HEK293 (cell line): ENCODE data around the gene SPDYE3.

Experiments used
- YY1 ChIP-seq: fragments of 450-650 bp; formaldehyde crosslinking; IDR thresholded peaks from 2 replicates; pipeline ENCODE4 v1.5.1; 2018; ENCODE audit warnings: missing biosample characterization, missing genetic modification characterization
- ZNF184 ChIP-seq: fragments of 450-650 bp; IDR thresholded peaks from 2 replicates; pipeline ENCODE4 v1.5.1; 2018; ENCODE audit warnings: missing biosample characterization, mild to moderate bottlenecking, missing genetic modification characterization
- TF ChIP-seq, protein P1 (sequence below): fragments of 450-650 bp; formaldehyde crosslinking; IDR thresholded peaks from 2 replicates; pipeline ENCODE4 v1.5.1; 2016; ENCODE audit warnings: missing biosample characterization, missing genetic modification characterization
- TF ChIP-seq, protein P2 (sequence below): fragments of 450-650 bp; formaldehyde crosslinking; IDR thresholded peaks from 2 replicates; pipeline ENCODE4 v1.5.1; 2016; ENCODE audit warnings: missing biosample characterization, missing genetic modification characterization
- TF ChIP-seq, protein P3 (sequence below): fragments of 450-650 bp; formaldehyde crosslinking; IDR thresholded peaks from 2 replicates; pipeline ENCODE4 v1.5.1; 2016; ENCODE audit warnings: missing biosample characterization, missing genetic modification characterization

DNA sequence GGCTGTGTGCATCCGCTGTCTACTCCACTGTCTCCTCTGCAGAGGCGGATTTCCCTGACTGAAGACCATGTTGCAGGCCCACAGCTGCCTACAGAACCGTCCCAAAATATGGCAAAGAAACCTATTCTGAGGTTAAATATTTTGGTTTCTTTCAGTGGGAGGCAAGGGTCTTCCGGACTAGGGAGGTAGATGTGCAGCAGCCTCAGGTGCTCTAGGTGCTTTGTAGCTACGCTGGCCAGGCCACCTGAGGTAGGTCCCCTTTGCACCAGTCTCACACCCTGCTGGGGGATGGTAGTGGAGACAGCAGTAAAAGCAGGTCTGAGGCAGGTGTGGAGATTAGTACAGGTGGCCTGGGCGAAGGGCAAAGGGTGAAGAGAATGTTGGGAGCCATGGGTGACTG is 42.3 kb downstream of the SPDYE3 start:
- TF ChIP-seq YY1 (tag by site-specific recombination) (no peak), ZNF184 (tag by site-specific recombination) (no peak)
- TF ChIP-seq, protein P1, sequence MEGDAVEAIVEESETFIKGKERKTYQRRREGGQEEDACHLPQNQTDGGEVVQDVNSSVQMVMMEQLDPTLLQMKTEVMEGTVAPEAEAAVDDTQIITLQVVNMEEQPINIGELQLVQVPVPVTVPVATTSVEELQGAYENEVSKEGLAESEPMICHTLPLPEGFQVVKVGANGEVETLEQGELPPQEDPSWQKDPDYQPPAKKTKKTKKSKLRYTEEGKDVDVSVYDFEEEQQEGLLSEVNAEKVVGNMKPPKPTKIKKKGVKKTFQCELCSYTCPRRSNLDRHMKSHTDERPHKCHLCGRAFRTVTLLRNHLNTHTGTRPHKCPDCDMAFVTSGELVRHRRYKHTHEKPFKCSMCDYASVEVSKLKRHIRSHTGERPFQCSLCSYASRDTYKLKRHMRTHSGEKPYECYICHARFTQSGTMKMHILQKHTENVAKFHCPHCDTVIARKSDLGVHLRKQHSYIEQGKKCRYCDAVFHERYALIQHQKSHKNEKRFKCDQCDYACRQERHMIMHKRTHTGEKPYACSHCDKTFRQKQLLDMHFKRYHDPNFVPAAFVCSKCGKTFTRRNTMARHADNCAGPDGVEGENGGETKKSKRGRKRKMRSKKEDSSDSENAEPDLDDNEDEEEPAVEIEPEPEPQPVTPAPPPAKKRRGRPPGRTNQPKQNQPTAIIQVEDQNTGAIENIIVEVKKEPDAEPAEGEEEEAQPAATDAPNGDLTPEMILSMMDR (tag by site-specific recombination) = no peak
- TF ChIP-seq, protein P2, sequence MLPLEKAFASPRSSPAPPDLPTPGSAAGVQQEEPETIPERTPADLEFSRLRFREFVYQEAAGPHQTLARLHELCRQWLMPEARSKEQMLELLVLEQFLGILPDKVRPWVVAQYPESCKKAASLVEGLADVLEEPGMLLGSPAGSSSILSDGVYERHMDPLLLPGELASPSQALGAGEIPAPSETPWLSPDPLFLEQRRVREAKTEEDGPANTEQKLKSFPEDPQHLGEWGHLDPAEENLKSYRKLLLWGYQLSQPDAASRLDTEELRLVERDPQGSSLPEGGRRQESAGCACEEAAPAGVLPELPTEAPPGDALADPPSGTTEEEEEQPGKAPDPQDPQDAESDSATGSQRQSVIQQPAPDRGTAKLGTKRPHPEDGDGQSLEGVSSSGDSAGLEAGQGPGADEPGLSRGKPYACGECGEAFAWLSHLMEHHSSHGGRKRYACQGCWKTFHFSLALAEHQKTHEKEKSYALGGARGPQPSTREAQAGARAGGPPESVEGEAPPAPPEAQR = no peak
- TF ChIP-seq, protein P3, sequence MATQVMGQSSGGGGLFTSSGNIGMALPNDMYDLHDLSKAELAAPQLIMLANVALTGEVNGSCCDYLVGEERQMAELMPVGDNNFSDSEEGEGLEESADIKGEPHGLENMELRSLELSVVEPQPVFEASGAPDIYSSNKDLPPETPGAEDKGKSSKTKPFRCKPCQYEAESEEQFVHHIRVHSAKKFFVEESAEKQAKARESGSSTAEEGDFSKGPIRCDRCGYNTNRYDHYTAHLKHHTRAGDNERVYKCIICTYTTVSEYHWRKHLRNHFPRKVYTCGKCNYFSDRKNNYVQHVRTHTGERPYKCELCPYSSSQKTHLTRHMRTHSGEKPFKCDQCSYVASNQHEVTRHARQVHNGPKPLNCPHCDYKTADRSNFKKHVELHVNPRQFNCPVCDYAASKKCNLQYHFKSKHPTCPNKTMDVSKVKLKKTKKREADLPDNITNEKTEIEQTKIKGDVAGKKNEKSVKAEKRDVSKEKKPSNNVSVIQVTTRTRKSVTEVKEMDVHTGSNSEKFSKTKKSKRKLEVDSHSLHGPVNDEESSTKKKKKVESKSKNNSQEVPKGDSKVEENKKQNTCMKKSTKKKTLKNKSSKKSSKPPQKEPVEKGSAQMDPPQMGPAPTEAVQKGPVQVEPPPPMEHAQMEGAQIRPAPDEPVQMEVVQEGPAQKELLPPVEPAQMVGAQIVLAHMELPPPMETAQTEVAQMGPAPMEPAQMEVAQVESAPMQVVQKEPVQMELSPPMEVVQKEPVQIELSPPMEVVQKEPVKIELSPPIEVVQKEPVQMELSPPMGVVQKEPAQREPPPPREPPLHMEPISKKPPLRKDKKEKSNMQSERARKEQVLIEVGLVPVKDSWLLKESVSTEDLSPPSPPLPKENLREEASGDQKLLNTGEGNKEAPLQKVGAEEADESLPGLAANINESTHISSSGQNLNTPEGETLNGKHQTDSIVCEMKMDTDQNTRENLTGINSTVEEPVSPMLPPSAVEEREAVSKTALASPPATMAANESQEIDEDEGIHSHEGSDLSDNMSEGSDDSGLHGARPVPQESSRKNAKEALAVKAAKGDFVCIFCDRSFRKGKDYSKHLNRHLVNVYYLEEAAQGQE (tag by site-specific recombination) = no peak
